Nasal cavity respiratory epithelium epithelial cell of viscerocranial mucosa (primary cell): ENCODE data around the gene ALG2. TPM values are rescaled to one million over a fixed set of nuclear protein-coding genes. Genes with fewer than 3 reads are reported as not detected.

Experiments
- total RNA-seq: library from RNA; depleted of rRNA; stranded (reverse); fragments of >200 nt; gene quantifications from 2 replicates; pipeline ENCODE4 v1.2.3, GENCODE V29; 2014

Gene ALG2, protein sequence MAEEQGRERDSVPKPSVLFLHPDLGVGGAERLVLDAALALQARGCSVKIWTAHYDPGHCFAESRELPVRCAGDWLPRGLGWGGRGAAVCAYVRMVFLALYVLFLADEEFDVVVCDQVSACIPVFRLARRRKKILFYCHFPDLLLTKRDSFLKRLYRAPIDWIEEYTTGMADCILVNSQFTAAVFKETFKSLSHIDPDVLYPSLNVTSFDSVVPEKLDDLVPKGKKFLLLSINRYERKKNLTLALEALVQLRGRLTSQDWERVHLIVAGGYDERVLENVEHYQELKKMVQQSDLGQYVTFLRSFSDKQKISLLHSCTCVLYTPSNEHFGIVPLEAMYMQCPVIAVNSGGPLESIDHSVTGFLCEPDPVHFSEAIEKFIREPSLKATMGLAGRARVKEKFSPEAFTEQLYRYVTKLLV
- total RNA-seq, result 61.4 and 71.8 TPM in 2 replicates

DNA sequence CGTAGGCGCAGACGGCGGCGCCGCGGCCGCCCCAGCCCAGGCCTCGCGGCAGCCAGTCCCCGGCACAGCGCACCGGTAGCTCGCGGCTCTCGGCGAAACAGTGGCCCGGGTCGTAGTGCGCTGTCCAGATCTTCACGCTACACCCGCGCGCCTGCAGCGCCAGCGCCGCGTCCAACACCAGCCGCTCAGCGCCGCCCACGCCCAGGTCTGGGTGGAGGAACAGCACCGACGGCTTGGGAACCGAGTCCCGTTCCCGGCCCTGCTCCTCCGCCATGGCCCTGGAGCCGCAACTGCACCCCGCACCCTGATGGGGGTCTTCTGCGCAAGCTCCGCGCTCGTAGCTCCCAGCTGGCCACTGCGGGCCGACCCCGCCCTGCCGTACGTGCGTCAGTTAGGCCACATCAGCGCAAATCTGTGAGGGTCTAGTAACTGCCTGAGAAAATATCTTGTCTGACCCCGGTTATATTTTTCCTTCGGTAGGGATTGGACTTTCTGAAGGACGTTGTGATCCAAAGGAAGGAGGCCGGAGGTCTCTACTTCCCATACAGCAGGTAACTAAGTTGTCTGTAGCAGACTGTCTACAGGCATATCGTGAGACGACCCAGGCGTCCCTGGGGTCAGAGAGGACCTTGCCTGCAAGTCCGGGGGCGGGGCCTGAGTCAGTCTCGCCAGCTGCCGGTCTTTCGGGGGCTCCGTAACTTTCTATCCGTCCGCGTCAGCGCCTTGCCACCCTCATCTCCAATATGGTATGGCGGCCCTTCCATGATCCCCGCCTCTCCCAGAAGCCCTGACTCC, at the start of gene ALG2, which contains the start of gene SEC61B:
Gene ALG2 (minus strand): TSS at position 322 of the 795 bp plus-strand sequence. CDS start 48 bp downstream, at position 274.
Gene SEC61B (plus strand): TSS at position 662 of the 795 bp plus-strand sequence. CDS start 82 bp downstream, at position 744.

Other genes starting within 250 kb of the ALG2 start
- gene TGFBR1, start 116.8 kb downstream of the ALG2 start, total RNA-seq, result 71.7 and 98.1 TPM in 2 replicates
- gene SEC61B, start 340 bp upstream of the ALG2 start, total RNA-seq, result 40.2 and 93.6 TPM in 2 replicates